Measurements from ENCODE around the gene NCOA7.

- TF ChIP-seq EP300 (IDR thresholded peaks at IDR 0.05; ENCODE audit: low read depth): no peak
- TF ChIP-seq POLR2A (IDR thresholded peaks at IDR 0.05): no peak
Measured at GRCh38 chr6:125944896-125945295, 154.1 kb downstream of the NCOA7 start.
